ENCODE results near the gene CEP55. TPM values are rescaled to one million over a fixed set of nuclear protein-coding genes. Genes with fewer than 3 reads are reported as not detected.

Gene CEP55
- total RNA-seq, 4 donors from 2014 or later = 0.19 to 3.2 (median 0.32) TPM; not detected in 1

DNA sequence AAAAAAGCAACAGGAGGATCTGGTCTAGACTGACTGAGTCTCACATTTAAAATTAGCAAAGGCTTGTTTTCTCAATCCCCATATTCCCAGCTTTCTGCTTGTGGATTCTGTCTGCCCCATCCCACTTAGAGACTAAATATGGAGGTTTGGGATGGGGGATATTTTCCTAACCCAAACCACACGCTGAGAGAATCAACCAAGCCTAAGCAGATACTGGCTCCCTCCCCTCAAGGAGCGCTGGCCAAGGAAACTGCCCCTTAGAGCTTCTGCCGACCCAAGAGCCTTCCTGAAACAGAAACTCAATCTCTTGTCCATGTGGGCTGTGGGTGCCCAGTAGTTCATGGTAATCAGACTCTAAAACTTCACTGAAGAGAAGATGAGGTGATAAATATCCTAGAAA is 74.0 kb downstream of the CEP55 start:
- TF ChIP-seq, protein P1, sequence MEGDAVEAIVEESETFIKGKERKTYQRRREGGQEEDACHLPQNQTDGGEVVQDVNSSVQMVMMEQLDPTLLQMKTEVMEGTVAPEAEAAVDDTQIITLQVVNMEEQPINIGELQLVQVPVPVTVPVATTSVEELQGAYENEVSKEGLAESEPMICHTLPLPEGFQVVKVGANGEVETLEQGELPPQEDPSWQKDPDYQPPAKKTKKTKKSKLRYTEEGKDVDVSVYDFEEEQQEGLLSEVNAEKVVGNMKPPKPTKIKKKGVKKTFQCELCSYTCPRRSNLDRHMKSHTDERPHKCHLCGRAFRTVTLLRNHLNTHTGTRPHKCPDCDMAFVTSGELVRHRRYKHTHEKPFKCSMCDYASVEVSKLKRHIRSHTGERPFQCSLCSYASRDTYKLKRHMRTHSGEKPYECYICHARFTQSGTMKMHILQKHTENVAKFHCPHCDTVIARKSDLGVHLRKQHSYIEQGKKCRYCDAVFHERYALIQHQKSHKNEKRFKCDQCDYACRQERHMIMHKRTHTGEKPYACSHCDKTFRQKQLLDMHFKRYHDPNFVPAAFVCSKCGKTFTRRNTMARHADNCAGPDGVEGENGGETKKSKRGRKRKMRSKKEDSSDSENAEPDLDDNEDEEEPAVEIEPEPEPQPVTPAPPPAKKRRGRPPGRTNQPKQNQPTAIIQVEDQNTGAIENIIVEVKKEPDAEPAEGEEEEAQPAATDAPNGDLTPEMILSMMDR (IDR thresholded peaks at IDR 0.05) = no peak
- ATAC-seq (ENCODE audit: low FRiP score) = no peak
- DNase-seq (ENCODE audit: low spot score) = no peak

DNA sequence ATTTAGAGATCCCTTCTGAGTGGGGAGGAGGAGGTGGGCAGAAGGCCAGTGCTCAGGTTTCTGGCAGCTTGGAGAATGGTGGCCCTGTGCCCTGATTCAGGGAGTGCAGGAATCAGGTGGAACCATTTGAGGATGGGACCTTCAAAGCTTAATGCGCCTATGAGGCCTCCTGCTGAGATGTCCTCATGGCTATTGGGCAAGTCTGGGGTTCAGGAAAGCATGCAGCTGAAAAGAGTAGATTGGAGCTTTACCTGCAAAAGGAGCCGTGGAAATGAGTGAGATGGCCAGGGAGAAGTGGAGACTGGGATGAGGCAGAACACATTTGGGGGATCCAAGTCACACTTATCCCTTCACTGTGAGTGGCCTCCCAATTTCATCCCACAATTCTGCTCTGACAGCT is 76.2 kb downstream of the CEP55 start:
- TF ChIP-seq, protein P1 (IDR thresholded peaks at IDR 0.05) = no peak
- DNase-seq (ENCODE audit: low spot score) (no peak), ATAC-seq (ENCODE audit: low FRiP score) (no peak)

DNA sequence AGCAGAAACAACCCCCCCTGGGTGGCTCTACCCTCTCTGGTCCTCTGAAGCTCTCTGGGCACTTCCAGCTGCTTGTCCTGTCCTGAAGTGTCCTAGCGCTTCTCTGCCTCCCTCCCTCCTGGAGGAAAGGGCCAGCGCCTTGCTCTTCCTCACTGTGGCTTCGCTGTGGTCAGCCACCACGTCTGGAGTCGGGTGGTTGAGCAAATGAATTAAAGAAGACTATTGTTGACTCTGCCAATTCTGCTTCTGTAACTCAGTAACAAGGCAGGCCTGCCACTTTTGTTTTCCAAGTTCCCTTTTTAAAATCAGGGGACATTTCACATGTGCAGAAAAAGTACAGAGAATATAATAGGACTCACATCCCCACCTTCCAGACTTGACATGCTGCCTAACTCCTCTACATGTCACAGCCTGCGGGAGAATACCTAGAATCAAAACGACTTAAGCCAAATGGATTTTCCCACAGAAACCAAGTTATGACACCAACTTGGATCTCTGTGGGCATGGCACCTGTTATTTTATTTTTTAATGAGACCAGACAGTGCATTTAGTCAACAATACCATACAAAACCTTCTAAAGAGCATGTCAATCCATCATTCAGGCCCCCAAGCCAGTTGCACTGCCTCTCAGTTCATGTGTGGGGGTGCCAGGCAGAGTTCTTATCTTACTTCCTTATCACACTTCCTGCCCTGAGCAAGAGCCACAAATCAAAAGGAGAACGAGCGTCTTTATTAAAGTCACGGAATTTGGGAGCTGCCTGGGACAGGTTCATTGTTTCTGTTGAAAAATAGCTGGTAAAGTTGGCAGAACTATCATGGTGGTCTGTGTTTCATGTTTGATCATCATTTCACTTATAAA is 76.9 kb downstream of the CEP55 start:
- TF ChIP-seq, protein P1 (IDR thresholded peaks at IDR 0.05) = no peak
- DNase-seq (ENCODE audit: low spot score) (no peak), ATAC-seq (ENCODE audit: low FRiP score) (no peak)

DNA sequence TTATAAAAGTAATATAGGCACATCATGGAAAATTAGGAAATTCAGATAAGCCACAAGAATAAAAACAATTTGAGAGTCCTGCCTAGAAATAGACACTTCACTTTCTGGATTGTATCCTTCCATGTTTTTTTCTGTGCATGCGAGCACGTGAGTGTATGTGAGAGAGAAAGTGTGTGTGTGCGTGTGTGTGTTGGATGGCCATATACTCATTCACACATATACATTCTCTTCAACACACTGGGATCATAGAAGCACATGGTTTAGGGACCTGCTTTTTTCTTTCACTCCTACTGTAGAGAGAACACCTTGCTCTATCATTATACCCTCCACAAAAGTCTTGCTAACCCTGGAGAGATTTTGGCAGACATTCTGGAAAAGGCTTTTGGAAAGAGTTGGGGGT is 77.5 kb downstream of the CEP55 start:
- ATAC-seq (ENCODE audit: low FRiP score) (no peak), DNase-seq (ENCODE audit: low spot score) (no peak)
- TF ChIP-seq, protein P1 (IDR thresholded peaks at IDR 0.05) = no peak

DNA sequence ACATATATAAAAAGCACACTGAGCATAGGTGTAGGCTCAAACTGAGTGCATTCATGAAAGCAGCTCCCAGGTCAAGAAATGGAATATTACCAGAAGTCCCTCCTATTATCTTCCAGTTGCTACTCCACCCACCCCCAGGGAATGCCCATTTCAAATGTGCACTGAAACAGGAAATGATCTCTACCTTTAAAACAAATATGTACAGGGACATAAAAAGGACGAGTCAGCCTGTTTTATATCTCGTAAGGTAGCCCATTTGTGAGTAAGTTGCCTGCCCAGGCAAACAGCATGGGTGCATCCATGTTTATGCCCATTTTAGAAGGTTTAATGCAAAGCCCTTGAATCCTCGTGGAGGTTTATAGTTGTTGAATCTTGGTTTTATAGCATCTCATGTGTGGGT is 80.5 kb downstream of the CEP55 start:
- no peak for DNase-seq (ENCODE audit: low spot score)
- TF ChIP-seq, protein P1 (IDR thresholded peaks at IDR 0.05) = no peak

DNA sequence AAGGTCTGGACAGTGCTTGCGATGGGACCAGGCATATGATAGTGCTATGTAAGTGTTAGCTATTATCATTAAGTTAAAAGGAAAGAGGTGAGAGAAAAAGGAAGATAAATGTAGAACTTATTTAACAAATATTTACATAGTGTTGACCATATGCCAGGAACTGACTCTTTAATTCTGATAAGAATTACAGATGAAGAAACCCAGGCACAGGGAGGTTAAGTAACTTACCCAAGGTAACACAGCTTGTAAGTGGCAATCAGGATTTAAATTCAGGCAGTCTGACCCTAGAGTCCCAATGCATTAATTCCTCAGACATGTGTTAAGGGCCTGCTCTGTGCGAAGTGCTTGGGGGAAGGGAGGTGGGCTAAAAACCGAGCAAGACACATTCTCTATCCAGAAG is 81.2 kb downstream of the CEP55 start:
- TF ChIP-seq, protein P1 (IDR thresholded peaks at IDR 0.05) = no peak
- DNase-seq (ENCODE audit: low spot score) (no peak), ATAC-seq (ENCODE audit: low FRiP score) (no peak)

More for the DNA sequence above, 80.5 kb downstream of the CEP55 start:
- ATAC-seq (ENCODE audit: low FRiP score) = no peak

Small RNA genes within 50 kb of the gene (small RNA-seq; reads per million reads assigned to genes)
- gene RNA5SP323 = not detected

Other genes starting within 250 kb of the CEP55 start
- 100 to 1,000 TPM in 1 of 4 donors, 10 to 100 TPM in 3; 44.6 to 113 (median 74.5) TPM for gene MYOF, start 14.3 kb upstream of the CEP55 start, total RNA-seq
- 1 to 10 TPM; 2.5 to 6.7 (median 3.1) TPM for gene FFAR4, start 70.1 kb downstream of the CEP55 start, total RNA-seq
- gene RBP4, start 104.6 kb downstream of the CEP55 start, total RNA-seq = 1,000 to 10,000 TPM in 1 of 4 donors, 100 to 1,000 TPM in 3; 188 to 1,096 (median 353) TPM
- not detected for gene PDE6C, start 115.9 kb downstream of the CEP55 start, total RNA-seq
- gene FRA10AC1, start 206.0 kb downstream of the CEP55 start, total RNA-seq = 10 to 100 TPM in 3 of 4 donors, 1 to 10 TPM in 1; 6.0 to 25.2 (median 12.7) TPM